Activated CD4-positive, alpha-beta T cell treated with anti-CD3 and anti-CD28 coated beads for 1 hour (primary cell): ENCODE measurements around the gene SLC8A1.

Experiments
- DNase-seq: peaks from one replicate; pipeline ENCODE4 v3.0.0-alpha.2; 2020

The SLC8A1 gene

DNA sequence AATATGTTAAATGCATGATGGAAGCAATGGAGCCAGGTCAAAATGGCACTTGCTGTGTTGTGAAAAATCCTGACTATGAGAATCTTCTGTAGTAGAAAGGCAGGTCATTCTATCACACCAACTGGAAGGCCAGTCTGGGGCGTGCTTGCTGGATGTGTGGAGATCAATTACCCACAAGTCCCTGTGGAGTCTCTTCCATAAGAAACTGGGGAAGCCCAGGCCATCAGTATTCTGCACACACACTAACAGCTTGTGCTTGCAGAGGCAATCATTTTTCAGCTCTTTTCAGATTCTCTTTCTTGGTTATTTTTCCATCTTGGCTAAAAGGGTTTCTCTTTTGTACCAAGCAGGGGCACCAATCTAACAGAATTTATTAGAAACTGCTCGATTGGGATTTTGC, 190.8 kb downstream of the SLC8A1 start:
- DNase-seq = no peak

DNA sequence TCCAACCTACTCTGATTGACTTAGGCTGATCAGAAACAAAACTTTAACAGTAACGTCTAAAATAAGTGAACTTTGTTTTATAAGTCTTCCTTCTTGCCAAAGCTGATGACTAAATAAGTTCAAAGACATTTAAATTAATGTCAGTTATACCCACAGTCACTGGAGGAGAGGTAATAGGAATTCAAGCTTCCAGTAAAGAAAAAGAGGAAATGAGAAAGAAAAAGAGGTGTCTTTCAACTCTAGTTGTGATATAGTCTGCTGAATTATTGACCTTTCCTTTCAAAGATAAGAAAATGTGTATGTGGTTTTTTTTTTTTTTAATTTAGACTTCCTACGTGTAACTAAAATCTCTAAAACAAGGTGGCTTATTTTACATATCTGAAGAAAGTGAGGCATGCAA, 191.5 kb downstream of the SLC8A1 start:
- no peak for DNase-seq

DNA sequence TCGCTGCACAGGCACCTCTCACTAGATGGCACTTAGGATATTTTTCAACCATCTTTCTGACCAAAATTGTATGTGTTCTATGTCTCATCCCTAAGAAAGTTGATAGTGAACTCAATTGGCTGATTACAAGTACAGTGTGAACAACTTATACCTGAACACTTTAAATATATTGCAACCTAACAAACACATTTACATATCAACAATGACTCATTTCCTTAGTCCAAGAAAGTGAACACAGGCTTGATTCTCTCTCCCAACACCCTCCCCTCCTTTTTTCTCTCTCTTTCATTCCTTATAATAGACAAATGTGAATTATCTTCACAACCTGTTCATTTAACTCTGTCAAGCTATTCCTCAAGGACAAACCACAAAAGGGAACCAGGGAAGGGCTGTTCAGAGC, 192.0 kb downstream of the SLC8A1 start:
- DNase-seq = no peak

DNA sequence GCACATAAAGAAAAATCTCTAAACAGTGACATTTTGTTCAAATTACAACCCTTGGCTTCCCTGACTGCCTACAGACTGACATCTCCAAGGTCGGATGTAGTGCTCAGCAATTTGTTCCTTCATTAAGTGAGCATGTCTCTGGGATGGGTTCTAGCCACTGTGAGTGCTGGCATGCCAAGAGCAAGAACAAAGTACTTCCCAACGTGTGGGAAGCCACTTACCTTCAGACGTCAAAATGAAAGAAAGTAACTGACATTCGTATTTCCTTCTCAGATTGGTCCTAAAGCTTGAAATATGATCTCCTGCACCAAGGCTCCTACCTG, 193.8 kb downstream of the SLC8A1 start:
- no peak for DNase-seq

DNA sequence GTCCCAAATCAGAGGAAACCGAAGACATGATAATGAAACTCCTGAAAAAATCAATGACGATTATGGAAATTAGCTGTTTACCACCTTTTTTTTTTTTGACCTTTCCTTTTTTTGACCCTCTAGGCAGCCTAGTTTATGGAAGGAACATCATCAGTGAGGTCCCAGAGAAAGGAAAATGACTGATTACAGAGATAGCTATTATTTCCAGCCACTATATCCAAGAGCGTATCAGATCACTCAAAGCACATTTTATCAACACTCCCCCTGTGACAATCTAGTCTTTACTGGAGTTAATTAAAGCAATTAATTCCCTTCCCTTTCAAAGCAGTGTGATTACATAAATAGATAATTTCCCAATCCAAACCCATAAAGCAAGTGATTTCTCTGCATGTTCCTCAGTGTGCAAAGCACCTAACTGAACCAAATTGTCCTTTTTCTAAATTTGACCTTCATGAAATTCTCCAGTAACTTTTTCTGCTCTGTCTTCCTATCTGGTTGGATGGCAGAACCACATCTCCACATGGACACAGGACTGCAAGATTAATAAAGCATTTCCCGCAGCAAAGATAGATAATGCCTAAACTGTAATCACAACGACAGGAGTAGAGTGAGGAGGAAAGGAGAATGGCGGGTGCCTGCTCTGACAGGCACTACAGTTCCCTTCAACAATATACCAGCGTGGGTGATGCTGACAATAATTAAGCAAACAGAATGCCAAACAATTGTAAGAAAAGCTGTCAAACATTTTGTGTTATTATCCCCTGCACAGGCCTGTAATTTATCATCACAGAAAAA, 194.4 kb downstream of the SLC8A1 start:
- no peak for DNase-seq

DNA sequence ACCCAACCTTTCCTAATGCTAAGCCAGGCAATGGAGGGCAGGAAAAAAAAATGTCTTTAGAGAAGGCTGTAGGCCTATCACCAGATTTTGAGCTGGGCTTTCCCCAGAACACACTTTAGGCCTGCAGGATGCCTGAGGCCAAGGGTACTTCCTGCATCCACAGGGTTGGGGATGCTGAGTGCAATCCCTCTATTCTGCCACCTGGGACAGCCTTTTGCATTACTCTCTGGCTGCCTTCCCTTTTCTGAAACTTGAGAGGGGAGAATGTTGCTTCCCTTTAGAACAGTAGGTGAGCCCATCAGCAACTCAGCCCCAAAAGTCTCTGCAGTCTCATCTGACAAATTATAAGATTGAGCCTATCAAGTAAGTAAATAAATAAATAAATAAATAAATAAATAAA, 195.2 kb downstream of the SLC8A1 start:
- no peak for DNase-seq

DNA sequence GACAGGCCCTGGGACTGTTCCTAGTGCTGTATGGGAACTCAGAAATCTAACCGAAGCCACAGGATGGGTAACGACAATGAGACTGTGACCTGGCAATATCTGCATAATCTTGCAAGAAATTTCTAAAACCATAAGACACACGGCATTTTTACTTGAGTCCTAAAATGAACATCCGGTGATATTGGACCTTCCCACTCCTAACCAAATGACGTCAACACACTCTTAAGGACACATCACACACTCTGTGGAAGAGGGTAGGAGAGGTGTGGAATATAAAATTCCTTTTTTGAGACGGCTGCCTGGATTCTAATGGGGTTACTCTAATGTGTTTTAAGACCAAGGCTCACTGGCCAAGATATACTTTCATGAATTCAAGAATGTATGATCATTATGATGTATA, 195.9 kb downstream of the SLC8A1 start:
- no peak for DNase-seq

DNA sequence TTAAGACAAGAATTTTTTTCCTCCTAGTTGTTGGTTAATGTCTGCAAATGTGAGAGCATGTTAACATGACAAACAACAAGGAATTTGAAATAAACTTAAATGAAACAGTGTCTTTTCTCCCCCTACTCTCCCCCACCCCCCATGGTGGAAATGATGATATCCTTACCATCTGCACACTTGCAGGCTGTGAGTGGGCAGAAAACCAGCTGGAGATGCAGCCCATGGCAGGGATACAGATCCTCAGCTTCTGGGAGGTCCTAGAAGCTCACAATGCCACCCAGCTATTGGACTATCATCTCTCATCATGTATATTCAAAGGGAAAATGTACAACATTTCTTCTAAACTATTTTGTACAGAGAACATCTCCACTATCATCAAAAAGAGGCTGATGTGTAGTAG, 196.8 kb downstream of the SLC8A1 start:
- no peak for DNase-seq

DNA sequence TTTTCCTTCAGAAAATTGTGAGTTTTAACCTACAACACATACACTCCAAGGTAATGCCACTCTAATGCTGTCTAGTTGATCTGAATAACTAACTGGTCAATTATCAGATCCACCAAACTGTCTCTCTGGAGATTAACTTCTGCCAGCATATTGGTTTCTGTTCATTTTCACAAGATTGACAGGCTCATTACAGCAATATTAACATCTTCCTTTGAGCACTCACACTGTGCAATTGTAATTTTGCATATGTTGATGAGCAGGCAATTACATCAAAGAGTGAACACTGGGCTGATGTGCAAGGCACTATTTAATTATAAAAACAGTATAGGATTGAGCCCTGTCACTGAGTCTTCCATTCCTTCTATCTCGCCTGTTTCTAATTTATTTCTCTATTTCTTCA, 197.3 kb downstream of the SLC8A1 start:
- no peak for DNase-seq

DNA sequence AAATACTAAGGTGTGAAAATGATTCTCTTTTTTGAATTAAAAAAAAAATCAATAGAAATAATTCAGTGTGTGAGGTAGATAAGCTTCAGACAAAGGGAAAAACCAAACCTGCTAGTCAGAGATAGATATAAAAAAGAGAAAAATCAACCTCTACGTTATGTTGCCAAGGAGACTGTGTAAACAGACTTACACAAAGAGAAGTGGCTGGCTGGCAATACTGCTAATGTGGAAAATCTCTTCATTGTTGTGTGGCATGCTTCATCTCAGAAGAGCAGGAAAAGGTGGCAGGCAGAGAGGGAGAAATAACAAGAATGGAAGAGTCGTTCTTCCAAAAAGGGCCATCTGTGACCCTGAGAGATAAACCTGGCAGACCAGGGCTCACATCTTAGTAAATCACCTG, 200.8 kb downstream of the SLC8A1 start:
- no peak for DNase-seq

DNA sequence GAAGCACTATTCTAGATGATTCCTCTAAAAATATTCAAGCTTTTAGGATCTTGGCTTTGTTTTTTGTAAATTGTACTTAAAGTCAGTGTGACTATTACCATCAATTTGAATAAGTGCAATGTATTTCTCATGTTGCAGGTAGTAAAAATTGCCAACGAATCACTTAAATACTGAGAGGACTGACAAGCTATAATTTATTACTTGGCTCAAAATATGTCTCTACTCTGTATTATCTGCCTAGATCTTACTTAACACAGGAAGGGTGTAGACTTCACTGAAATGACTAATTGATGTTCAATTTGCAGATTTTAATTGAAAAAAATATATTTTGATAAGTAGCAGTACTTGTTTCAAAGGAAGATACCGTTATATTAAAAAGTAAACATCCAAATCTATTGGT, 202.3 kb downstream of the SLC8A1 start:
- no peak for DNase-seq

DNA sequence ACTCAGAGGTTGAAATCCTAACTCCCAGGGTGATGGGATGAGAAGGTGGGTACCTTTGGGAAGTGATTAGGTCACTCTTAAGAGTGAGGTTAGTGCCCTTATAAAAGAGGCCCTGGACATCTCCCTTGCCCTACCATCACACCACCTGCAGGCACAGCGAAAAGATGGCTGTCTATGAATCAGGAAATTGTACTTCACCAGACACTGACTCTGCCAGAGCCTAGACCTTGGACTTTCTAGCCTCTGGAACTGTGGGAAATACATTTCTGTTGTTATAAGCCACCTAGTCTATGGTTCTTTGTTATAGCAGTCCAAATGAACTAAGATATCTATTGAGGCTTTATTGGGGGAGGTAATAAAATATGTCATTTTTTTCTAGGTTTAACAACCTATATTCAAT, 203.6 kb downstream of the SLC8A1 start:
- DNase-seq = no peak

DNA sequence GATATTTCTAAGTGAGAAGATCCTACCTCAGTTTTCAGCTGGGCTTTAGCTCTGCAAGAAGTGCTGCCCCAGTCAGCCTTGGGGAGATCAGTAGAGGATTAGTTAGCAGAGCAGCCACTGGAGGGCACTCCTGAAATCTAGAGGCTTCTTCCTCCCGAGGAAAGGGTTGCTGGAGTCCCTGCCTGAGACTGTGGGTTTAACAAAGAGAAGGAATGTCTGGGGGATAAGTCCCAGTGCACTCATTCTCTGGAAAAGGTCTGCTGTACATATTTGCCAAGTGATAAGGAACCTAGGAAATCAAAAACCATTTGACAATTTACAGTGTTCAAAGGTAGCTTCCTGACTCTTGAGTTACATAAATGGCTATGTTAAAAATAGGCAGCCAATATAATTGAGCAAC, 207.2 kb downstream of the SLC8A1 start:
- no peak for DNase-seq

DNA sequence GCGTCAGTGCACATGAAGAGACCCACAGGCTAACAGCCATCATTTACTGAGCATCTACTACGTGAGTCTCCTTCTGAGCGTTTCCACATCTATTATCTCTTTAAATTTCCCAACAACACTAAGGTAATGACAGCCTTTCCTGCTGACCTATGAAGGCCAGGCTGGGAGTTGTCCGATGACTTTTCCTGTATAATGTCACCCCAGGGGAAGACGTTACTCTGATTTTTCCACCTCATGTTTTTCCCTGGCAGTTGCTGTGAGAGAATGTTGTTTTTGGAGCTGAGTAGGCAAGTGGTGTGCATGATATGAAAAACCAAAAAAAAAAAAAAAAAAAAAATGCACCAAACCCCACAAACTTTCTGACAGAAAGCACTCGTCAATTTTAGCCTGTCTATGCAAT, 207.6 kb downstream of the SLC8A1 start:
- no peak for DNase-seq

DNA sequence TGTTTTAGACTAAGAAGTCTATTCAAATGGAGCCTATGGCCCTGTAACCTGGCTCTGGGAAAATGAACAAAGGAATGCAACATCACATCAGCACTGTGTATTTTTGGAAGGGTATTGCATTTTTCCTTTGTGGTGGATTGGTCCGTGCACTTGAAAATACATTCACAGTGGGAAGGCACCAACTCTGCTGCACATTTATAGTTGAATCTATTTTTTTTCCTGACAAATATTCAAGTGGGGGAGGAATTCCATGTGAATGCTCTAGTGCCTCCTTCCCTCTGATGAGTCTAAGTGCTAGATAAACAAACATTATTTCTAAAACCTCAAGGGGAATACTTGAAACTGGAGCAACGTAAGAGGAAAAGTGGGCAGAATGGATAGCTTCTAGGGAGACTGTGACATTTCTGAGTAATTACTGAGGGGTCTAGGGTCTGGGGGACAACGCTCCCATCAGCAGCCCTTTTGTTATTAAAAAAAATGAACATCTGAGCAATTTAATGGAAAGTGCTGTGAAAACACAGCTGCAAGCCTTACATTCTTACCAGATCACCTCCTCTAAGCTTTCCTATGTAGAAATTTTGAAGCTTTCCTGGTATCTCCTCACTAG, 208.2 kb downstream of the SLC8A1 start:
- no peak for DNase-seq

DNA sequence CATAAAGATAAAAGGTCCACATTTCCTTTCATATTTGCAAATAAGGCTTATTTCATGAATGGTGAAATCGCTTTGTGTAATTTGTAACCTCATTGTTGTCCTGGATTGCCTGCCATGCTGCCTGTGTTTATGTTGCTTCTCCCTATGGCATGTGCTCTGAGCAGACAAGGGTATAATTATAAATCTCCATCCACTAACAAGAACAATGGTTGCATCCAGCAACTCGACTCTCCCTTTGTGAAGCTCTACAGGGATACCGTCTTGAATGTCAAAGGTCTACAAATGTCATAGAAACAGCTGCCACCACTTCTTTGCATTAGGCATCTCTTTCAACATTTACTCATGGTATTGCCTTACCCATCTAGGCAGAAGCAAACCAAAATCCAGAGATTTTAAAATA, 209.6 kb downstream of the SLC8A1 start:
- no peak for DNase-seq

DNA sequence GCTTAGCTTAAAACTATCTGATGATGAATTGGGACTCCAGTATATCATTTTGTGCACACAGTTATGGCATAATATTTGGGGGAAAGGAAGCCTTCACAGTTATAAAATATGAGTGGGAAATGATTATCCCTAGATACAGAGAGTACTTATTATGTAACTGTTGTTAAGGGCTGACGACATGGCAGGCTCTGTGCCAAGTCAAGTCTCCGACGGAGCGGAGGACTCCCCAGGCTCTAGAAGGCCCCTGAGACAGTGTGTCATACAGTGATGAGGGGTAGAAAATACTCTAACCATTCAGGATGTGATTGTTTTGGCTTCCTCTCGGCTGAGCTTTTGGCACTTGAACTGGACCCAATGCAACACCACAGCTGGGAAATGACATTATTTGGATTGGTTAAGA, 211.8 kb downstream of the SLC8A1 start:
- DNase-seq = no peak

DNA sequence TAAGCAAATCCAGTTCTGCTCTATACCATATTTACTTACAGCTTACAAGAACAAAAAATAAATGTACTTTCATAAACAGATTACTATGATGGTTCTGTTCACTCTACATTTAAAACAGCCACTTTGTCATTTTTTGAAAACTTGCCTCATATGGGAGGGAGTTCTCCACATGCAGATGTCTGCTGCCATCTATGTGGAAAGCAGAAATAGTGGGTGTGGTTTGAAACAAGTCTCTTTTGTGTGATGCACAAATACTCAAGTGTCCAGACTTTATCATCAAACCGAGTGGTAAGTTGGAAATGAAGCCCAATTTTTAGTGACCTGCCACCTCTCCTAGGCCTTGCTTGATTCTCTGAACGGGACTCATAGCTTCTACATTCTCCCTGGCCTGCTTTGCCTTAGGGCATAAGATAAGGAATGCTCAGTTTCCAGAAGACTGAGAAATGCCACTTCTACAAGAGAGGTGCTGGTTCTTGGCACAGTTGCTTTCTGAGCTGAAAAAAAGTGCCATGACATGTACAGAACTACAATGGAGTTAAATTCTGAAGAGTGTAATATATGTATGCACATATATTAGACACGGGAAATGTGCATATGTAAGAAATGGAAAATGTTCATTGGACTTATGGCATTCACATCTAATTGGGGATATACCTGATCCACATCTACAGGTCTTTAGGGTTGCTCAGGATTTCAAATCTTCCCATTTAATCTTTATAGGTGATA, 221.0 kb downstream of the SLC8A1 start:
- no peak for DNase-seq

DNA sequence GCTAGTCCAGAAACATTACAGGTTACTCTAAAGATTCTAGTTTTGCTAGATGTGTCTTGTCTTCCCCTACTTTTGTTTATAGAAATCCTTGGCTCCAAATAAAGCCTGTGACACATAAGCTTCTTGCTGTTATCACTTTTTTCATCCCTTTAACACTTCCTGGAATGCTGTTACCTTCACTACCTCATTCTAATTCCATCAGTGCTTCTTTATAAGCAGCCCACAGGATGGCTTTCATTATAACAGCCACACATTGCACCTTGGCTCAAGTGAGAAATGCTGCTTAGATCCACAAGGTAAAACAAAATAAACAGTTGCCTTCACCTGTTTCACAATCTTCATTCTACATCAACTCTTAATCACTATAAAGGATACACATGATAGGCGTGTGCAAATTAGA, 221.7 kb downstream of the SLC8A1 start:
- DNase-seq = no peak

DNA sequence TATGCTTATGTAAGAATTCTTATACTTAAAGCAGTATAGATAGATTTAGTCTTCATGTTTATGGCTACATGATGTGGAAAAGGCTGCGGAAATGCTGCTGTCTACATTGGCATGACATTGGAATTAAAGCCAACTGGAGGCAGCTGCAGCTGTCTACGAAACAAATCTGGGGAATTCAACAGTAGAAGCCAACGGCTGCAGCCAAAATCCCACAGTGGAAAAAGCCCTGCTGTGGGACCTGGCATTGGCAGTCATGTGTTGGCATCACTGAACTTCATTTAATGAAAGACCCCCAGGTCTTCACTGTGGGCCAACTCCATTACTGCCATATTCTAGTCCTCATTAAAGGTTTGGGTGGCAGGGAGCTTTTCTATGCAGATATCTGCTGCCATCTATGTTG, 223.6 kb downstream of the SLC8A1 start:
- no peak for DNase-seq

DNA sequence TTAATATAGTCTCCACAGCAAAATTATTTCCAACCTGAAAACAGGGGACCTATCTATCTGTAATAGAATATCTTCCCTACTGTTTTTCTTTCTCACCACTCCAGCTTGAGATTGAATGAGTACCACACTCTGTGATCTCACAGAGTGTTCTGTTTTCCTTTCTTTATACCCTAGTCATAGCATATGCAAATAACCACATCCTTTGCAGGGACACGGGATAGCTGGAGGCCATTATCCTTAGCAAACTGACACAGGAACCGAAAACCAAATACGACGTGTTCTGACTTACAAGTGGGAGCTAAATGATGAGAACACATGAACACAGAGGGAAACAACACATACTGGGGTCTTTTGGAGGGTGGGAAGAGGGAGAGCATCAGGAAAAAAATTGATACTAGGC, 224.7 kb downstream of the SLC8A1 start:
- no peak for DNase-seq

DNA sequence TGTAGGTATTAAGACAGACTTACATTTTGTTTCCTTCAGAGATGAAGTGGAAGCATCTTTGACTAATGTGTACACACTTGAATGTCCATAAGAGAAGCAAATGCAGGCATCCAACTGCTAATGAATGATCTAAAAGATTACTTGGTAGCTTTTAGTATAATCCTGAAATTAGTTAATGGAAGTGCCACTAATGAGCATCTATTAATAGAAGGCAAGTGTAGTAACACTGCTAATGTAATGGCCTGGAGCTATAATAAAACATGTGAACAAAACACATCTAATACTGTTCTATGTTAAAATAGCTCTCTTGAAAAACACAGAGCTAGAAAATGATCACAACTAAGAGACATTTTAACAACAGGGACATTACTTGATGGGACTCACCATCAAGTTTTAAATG, 225.3 kb downstream of the SLC8A1 start:
- no peak for DNase-seq

DNA sequence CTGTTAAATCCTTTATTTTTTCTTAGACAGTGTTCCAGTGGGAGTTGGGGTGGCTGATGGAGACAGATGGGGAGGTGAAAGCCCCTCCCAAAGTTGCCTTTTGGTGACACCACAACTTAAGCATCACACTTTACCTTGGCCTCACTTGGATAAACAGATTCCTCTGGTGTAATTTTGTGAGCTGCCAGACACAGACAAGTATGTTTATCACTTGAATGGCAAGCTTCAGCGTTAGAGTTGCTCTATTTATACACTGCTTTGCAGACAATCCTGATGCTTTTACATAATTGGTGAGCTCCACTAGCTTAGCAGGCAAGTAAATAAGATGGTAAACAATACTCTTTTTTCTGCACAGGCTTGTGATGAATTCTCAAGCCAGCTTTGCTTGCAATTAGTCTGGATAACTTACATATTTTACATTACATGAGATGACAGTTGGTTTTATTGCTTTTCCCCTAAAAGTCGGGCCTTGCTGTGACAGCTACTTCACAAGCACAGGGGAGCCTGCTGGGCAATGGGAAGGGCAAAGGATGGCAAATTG, 226.2 kb downstream of the SLC8A1 start:
- no peak for DNase-seq

DNA sequence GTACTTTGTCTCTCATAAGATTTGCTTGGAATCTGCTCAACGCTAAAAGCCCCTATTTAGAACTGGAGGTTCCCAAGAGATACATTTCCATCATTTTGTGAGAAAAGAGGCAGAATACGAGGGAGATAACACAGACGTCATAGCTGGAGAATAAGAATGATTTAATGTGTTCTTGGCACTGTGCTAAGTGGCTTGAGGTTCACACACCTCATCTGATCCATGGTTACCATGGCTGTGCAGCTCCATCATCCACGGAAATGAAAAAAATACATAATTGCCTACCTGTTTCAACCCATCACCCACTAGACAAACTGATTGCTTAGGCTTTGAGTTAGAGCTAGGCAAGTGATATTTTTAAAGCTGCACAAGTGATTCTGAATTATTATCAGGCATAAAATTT, 227.6 kb downstream of the SLC8A1 start:
- DNase-seq = no peak
